Measurements from ENCODE around the gene IL17A.

Gene IL17A

GRCh38 chr6:52217761-52218160, 31.6 kb downstream of the IL17A start:
- DNase-seq = no peak

- no peak for DNase-seq
These were observed 35.1 kb downstream of the IL17A start for GRCh38 chr6:52221302-52221701.

DNA sequence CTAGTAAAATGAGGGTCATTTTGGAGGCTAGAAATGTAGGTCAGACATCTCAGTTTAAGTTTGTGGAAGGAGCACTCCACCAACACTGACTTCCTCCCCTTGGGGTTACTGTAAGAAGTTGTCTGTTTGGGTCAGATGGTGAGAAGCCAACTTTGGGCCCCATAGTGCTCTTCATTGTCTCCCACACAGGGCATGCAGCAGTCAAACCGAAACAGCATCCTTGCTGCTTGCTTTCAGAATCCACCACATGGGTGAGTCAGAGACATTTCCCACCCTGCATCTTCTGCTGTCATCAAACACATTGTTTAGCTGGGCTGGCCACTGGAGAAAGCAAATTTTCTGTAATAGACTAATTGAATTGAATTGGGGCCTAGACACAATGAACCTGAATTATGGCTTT, 41.3 kb downstream of the IL17A start:
- no peak for DNase-seq

- no peak for DNase-seq
These were observed 44.5 kb downstream of the IL17A start for GRCh38 chr6:52230685-52231084.

GRCh38 chr6:52231406-52232127, 45.4 kb downstream of the IL17A start:
- DNase-seq = peak; percentile 3

GRCh38 chr6:52233005-52233404, 46.8 kb downstream of the IL17A start:
- DNase-seq = no peak

DNA sequence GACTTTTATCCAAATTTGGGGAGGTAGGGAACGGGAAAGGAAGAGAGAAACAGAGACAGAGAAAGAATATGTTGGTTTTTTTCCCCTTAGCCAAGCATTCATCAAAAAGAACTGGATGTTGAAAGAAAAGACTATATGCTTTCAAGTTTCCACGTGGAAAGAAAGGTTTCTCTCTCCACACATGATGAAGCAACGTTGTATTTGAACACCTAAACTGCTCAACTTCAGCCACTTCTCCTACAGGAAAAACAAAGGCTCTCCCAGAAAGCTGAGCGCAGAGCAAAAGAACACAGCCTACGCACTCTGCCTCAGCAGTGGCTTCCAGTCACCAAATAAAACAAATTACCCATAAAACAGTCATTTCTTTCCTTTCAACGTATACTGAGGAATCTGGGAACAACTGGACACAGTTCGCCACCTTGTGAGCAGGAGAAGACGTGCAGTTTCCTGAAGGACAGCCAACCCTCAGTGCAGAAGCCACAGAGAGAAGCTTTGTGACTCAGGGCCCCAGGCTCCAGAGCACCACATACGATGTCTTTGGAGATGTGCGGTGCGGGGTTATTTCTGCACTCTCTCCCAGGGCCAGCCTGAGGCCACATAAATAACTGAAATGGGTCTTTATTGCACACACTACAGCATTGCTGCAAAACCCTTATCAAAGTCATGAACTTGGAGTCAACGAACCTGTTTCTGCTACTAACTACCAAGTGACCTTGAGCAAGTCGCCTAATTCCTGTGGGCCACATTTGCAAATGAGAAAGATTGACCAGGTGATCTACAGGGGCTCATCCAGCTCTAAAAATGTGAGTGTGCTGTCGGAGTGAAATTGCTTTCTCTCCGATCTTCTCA, 48.0 kb downstream of the IL17A start:
- DNase-seq = no peak

Data from central memory CD4-positive, alpha-beta T cell (primary cell).